H1 (cell line): ENCODE data around the gene CBARP.

Source experiments
- ATF3 ChIP-seq: IDR thresholded peaks from 2 replicates; pipeline ENCODE4 v1.6.1; 2011; ENCODE audit warnings: low read depth, mild to moderate bottlenecking, low read length; ENCODE audit not compliant: insufficient read depth
- EP300 ChIP-seq, 2 experiments: IDR thresholded peaks; 1 replicate in 1 of 2; 2 replicates in 1 of 2; pipeline ENCODE4 v1.6.1; 2011 to 2012; ENCODE audit warnings: low read depth in 2 of 2, low read length in 2 of 2, mild to moderate bottlenecking in 2 of 2, borderline replicate concordance in 1 of 2, inconsistent platforms in 1 of 2, moderate library complexity in 1 of 2
- EZH2 ChIP-seq: fragments of 200-600 bp; sonication (generic); IDR thresholded peaks from 2 replicates; pipeline ENCODE4 v1.7.1; 2012; ENCODE audit warnings: low read depth, mild to moderate bottlenecking, moderate library complexity, low read length, inconsistent platforms; ENCODE audit not compliant: severe bottlenecking
- GTF2F1 ChIP-seq: IDR thresholded peaks from 2 replicates; pipeline ENCODE4 v1.6.1; 2012; ENCODE audit warnings: low read depth, low read length, improper control_type of control experiment, borderline replicate concordance
- HDAC2 ChIP-seq, 2 experiments: fragments of 300-600 bp in 1 of 2; sonication (generic) in 1 of 2; IDR thresholded peaks; 2 replicates each; pipeline ENCODE4 v1.6.1; 2011 to 2012; ENCODE audit warnings: low read depth in 2 of 2, low read length in 2 of 2, mild to moderate bottlenecking in 2 of 2, moderate library complexity in 2 of 2, borderline replicate concordance in 1 of 2, inconsistent platforms in 1 of 2
- JUN ChIP-seq: IDR thresholded peaks from 2 replicates; pipeline ENCODE4 v1.6.1; 2011; ENCODE audit warnings: low read depth, mild to moderate bottlenecking, improper control_type of control experiment, low read length
- NRF1 ChIP-seq: IDR thresholded peaks from 2 replicates; pipeline ENCODE4 v1.6.1; 2011; ENCODE audit warnings: mild to moderate bottlenecking, low read depth, low read length, improper control_type of control experiment
- POLR2A ChIP-seq, 2 experiments: IDR thresholded peaks; 1 replicate in 1 of 2; 2 replicates in 1 of 2; pipeline ENCODE4 v1.6.1; 2011; ENCODE audit warnings: low read depth in 2 of 2, low read length in 2 of 2, mild to moderate bottlenecking in 2 of 2; ENCODE audit errors: control extremely low read depth in 1 of 2
- POLR2AphosphoS5 ChIP-seq: IDR thresholded peaks from 2 replicates; pipeline ENCODE4 v1.6.1; 2011; ENCODE audit warnings: low read depth, low read length
- TF ChIP-seq, protein P1 (sequence below), 3 experiments: IDR thresholded peaks; 1 replicate in 2 of 3; 2 replicates in 1 of 3; pipeline versions ENCODE4 v1.5.1 to v1.6.1; 2011; ENCODE audit warnings: low read length in 3 of 3, mild to moderate bottlenecking in 3 of 3, inconsistent platforms in 2 of 3, low read depth in 1 of 3, moderate library complexity in 1 of 3; ENCODE audit not compliant: insufficient read depth in 1 of 3; ENCODE audit errors: control extremely low read depth in 1 of 3

GRCh38 chr19:1275976-1276627 lies 38.3 kb upstream of the CBARP start:
- no peak for TF ChIP-seq ATF3
- TF ChIP-seq, protein P1, sequence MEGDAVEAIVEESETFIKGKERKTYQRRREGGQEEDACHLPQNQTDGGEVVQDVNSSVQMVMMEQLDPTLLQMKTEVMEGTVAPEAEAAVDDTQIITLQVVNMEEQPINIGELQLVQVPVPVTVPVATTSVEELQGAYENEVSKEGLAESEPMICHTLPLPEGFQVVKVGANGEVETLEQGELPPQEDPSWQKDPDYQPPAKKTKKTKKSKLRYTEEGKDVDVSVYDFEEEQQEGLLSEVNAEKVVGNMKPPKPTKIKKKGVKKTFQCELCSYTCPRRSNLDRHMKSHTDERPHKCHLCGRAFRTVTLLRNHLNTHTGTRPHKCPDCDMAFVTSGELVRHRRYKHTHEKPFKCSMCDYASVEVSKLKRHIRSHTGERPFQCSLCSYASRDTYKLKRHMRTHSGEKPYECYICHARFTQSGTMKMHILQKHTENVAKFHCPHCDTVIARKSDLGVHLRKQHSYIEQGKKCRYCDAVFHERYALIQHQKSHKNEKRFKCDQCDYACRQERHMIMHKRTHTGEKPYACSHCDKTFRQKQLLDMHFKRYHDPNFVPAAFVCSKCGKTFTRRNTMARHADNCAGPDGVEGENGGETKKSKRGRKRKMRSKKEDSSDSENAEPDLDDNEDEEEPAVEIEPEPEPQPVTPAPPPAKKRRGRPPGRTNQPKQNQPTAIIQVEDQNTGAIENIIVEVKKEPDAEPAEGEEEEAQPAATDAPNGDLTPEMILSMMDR (IDR thresholded peaks at IDR 0.05; ENCODE audit: control extremely low read depth in 1 of 3, insufficient read depth in 1 of 3, low read depth in 1 of 3, low read length in 3 of 3), result no peak
- peak in 1 of 2 experiments; percentile 16; a peak in 1 of 3 replicates for TF ChIP-seq POLR2A (IDR thresholded peaks at IDR 0.05; ENCODE audit: control extremely low read depth in 1 of 2, low read depth in 2 of 2, low read length in 2 of 2)
- no peak for TF ChIP-seq EP300 (IDR thresholded peaks at IDR 0.05; ENCODE audit: borderline replicate concordance in 1 of 2, low read depth in 2 of 2, low read length in 2 of 2)
- no peak for TF ChIP-seq JUN
- 0 out of 4 replicates have a peak, but pooled peaks of 1 of the 2 experiments have one; percentile 11 for TF ChIP-seq HDAC2 (IDR thresholded peaks at IDR 0.05; ENCODE audit: borderline replicate concordance in 1 of 2, low read depth in 2 of 2, low read length in 2 of 2)
- TF ChIP-seq EZH2, result no peak
- no peak; the same call in 1 of the 2 replicates for TF ChIP-seq POLR2AphosphoS5
- no peak for TF ChIP-seq NRF1
- no peak for TF ChIP-seq GTF2F1
